ENCODE results near the gene KAZN.

GRCh38 chr1:15000671-15001070 is 402.2 kb downstream of the KAZN start:
- no peak for TF ChIP-seq FOXM1 (IDR thresholded peaks at IDR 0.05; ENCODE audit: borderline replicate concordance)
- TF ChIP-seq SP1 (IDR thresholded peaks at IDR 0.05), result no peak
- no peak for TF ChIP-seq ARNT (IDR thresholded peaks at IDR 0.05)
- no peak for TF ChIP-seq BHLHE40 (IDR thresholded peaks at IDR 0.05; ENCODE audit: borderline replicate concordance)
- TF ChIP-seq ZNF384 (IDR thresholded peaks at IDR 0.05), result no peak
- no peak for TF ChIP-seq HDGF (IDR thresholded peaks at IDR 0.05; ENCODE audit: borderline replicate concordance)
- no peak for TF ChIP-seq SUZ12 (IDR thresholded peaks at IDR 0.05)
- no peak for TF ChIP-seq NFRKB (IDR thresholded peaks at IDR 0.05)
- no peak for TF ChIP-seq LEF1 (IDR thresholded peaks at IDR 0.05; ENCODE audit: borderline replicate concordance)
- TF ChIP-seq TARDBP (IDR thresholded peaks at IDR 0.05), result no peak

All from HEK293T (cell line).